Gastrocnemius medialis (tissue), 4 donors: ENCODE data around the gene CDC42EP2. TPM values are rescaled to one million over a fixed set of nuclear protein-coding genes. Genes with fewer than 3 reads are reported as not detected.
A peak's percentile ranks its signal among the peaks of the same experiment; 100 is the strongest.

ENCODE experiments used
- ATAC-seq, 2 donors: fragments of 150-250 bp; one replicate each; pipeline ENCODE4 v1.9.1; 2016
- DNase-seq, 2 donors: peaks; one replicate each; pipeline ENCODE4 v3.0.0-alpha.2; 2019
- H3K27ac ChIP-seq, 4 donors: fragments of 200-600 bp; sonication (generic); 1 replicate in 1 of 4; 2 replicates in 3 of 4; pipeline ENCODE4 v1.5.1; 2016 to 2018; ENCODE audit warnings: mild to moderate bottlenecking in 2 of 4, moderate library complexity in 1 of 4
- H3K27me3 ChIP-seq, 3 donors: fragments of 200-600 bp; sonication (generic) in 2 of 3; 1 replicate in 1 of 3; 2 replicates in 2 of 3; pipeline versions ENCODE4 v1.5.1 to v1.6.0; 2016 to 2019; ENCODE audit warnings: mild to moderate bottlenecking in 1 of 3, moderate library complexity in 1 of 3
- H3K36me3 ChIP-seq, 2 donors: fragments of 200-600 bp; sonication (generic) in 1 of 2; one replicate each; pipeline ENCODE4 v1.5.1; 2017 to 2018
- H3K4me1 ChIP-seq, 2 donors: fragments of 200-600 bp; sonication (generic) in 1 of 2; one replicate each; pipeline ENCODE4 v1.5.1; 2016 to 2017; ENCODE audit warnings: mild to moderate bottlenecking in 2 of 2
- H3K4me3 ChIP-seq, 4 donors: fragments of 200-600 bp; sonication (generic) in 3 of 4; 1 replicate in 1 of 4; 2 replicates in 3 of 4; pipeline ENCODE4 v1.5.1; 2016 to 2019; ENCODE audit warnings: mild to moderate bottlenecking in 2 of 4
- H3K9me3 ChIP-seq, 3 donors: fragments of 200-600 bp; sonication (generic) in 2 of 3; 1 replicate in 1 of 3; 2 replicates in 2 of 3; pipeline ENCODE4 v1.5.1; 2016 to 2019
- POLR2A ChIP-seq, 2 donors: fragments of 450-650 bp; IDR thresholded peaks; one replicate each; pipeline ENCODE4 v1.6.1; 2017; ENCODE audit warnings: antibody characterized with exemption in 2 of 2, mild to moderate bottlenecking in 2 of 2, moderate library complexity in 2 of 2
- in situ Hi-C, 4 donors: fragments of 200-750 bp; cut with MboI; loops; one replicate each; pipeline versions ENCODE4 v1.15.0 to v1.8.0; 2017; ENCODE audit warnings: low sequenced_read_pairs in 4 of 4
- intact Hi-C: fragments of 100-400 bp; cut with DNase I; formaldehyde crosslinking; loops from one replicate; pipeline ENCODE4 v1.15.1; 2023; ENCODE audit warnings: low total_unique reads
- total RNA-seq, 4 donors: library from RNA; depleted of rRNA; stranded (reverse); fragments of >200 nt; gene quantifications; one replicate each; pipeline versions ENCODE4 v1.1.0 to v1.2.3, GENCODE V29; 2016
- TF ChIP-seq, protein P1 (sequence below), 5 experiments: fragments of 450-650 bp in 3 of 5; fragments of 200-600 bp in 2 of 5; sonication (generic) in 2 of 5; IDR thresholded peaks in 4 of 5; conservative IDR thresholded peaks in 1 of 5; 1 replicate in 4 of 5; 2 replicates in 1 of 5; pipeline ENCODE4 v1.5.1; 2016 to 2019; ENCODE audit warnings: antibody characterized with exemption in 5 of 5, mild to moderate bottlenecking in 3 of 5, moderate library complexity in 3 of 5

CDC42EP2 gene
- total RNA-seq, 4 donors from 2014 or later: 5.0 to 11.6 (median 5.6) TPM

DNA sequence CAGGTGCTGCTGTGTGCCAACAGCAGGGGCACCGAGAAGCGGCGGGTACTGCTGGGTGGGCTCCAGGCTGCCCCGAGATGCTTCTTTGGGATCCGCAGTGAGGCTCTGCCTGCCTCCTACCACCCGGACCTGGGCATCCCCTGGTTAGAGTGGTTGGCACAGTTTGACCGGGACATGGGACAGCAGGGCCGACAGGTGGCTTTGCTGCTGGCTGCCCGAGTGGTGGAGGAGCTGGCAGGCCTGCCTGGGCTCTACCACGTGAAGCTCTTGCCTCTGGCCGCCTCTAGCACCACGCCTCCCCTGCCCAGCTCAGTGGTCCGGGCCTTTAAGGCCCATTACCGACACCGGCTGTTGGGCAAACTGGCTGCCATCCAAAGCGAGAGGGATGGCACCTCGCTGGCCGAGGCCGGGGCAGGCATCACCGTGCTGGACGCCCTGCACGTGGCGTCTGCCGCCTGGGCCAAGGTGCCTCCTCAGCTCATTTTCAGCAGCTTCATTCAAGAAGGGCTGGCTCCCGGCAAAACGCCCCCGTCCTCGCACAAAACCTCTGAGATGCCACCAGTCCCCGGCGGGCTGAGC is 41.8 kb downstream of the CDC42EP2 start:
- TF ChIP-seq, protein P1, sequence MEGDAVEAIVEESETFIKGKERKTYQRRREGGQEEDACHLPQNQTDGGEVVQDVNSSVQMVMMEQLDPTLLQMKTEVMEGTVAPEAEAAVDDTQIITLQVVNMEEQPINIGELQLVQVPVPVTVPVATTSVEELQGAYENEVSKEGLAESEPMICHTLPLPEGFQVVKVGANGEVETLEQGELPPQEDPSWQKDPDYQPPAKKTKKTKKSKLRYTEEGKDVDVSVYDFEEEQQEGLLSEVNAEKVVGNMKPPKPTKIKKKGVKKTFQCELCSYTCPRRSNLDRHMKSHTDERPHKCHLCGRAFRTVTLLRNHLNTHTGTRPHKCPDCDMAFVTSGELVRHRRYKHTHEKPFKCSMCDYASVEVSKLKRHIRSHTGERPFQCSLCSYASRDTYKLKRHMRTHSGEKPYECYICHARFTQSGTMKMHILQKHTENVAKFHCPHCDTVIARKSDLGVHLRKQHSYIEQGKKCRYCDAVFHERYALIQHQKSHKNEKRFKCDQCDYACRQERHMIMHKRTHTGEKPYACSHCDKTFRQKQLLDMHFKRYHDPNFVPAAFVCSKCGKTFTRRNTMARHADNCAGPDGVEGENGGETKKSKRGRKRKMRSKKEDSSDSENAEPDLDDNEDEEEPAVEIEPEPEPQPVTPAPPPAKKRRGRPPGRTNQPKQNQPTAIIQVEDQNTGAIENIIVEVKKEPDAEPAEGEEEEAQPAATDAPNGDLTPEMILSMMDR (IDR thresholded peaks at IDR 0.05 in 4 of 5, conservative IDR thresholded peaks at IDR 0.05 in 1 of 5): no peak
- no peak for TF ChIP-seq POLR2A (IDR thresholded peaks at IDR 0.05)
- ATAC-seq: peak; percentile 57 to 72

GRCh38 chr11:65357856-65358356 is 43.2 kb downstream of the CDC42EP2 start:
- TF ChIP-seq POLR2A (IDR thresholded peaks at IDR 0.05): no peak
- no peak for ATAC-seq
- intact Hi-C loops: no loop called here

More for the DNA sequence above, 41.8 kb downstream of the CDC42EP2 start:
- Histone ChIP-seq H3K9me3 (no peaks in the 10 kb centered on the region), H3K36me3 (peaks cover 0 to 9% of the 10 kb centered on the region in 2 donors), H3K4me3 (peak overlapping the region in 3 of 4 donors; percentile 57 to 68 (median 67)), H3K27ac (peak overlapping the region; percentile 32 to 64 (median 57)), H3K27me3 (no peaks in the 10 kb centered on the region), H3K4me1 (peaks cover 30 to 34% of the 10 kb centered on the region in 2 donors)
- in situ Hi-C loops (no loop called here), intact Hi-C loops (no loop called here)
- DNase-seq: peak; percentile 85 to 93

GRCh38 chr11:65362320-65362931 is 47.8 kb downstream of the CDC42EP2 start:
- H3K27ac ChIP-seq: no peak overlapping the region
- no peaks in the 10 kb centered on the region for H3K27me3 ChIP-seq
- H3K4me1 ChIP-seq: peaks cover 9 to 18% of the 10 kb centered on the region in 2 donors
- intact Hi-C loops: no loop called here
- DNase-seq: no peak
- ATAC-seq: no peak
- TF ChIP-seq, protein P1 (IDR thresholded peaks at IDR 0.05 in 4 of 5, conservative IDR thresholded peaks at IDR 0.05 in 1 of 5): no peak
- TF ChIP-seq POLR2A (IDR thresholded peaks at IDR 0.05): no peak
- no peaks in the 10 kb centered on the region for H3K9me3 ChIP-seq
- no peak overlapping the region for H3K4me3 ChIP-seq
- H3K36me3 ChIP-seq: no peaks in the 10 kb centered on the region
- in situ Hi-C loops: loop anchor here in 1 of 4 donors (10.0 kb wide), 1 partner anchor 52 kb away; no protein-coding TSS in a partner anchor

More at GRCh38 chr11:65357856-65358356, 43.2 kb downstream of the CDC42EP2 start:
- H3K36me3 ChIP-seq: no peaks in the 10 kb centered on the region
- no peak overlapping the region for H3K4me3 ChIP-seq
- peaks cover 30 to 34% of the 10 kb centered on the region in 2 donors for H3K4me1 ChIP-seq
- H3K27ac ChIP-seq: peak overlapping the region in 1 of 4 donors; percentile 2
- in situ Hi-C loops: no loop called here
- H3K27me3 ChIP-seq: no peaks in the 10 kb centered on the region
- no peaks in the 10 kb centered on the region for H3K9me3 ChIP-seq
- no peak for DNase-seq

- no peak for TF ChIP-seq POLR2A (IDR thresholded peaks at IDR 0.05)
- TF ChIP-seq, protein P1 (IDR thresholded peaks at IDR 0.05 in 4 of 5, conservative IDR thresholded peaks at IDR 0.05 in 1 of 5): no peak
- H3K9me3 ChIP-seq: no peaks in the 10 kb centered on the region
- intact Hi-C loops (no loop called here), in situ Hi-C loops (loop anchor here in 1 of 4 donors (10.0 kb wide), 1 partner anchor 52 kb away; no protein-coding TSS in a partner anchor)
- no peak overlapping the region for H3K4me3 ChIP-seq
- ATAC-seq: no peak
- no peak overlapping the region for H3K27ac ChIP-seq
- peaks cover 9 to 14% of the 10 kb centered on the region in 2 donors for H3K4me1 ChIP-seq
- H3K36me3 ChIP-seq: no peaks in the 10 kb centered on the region
- DNase-seq: no peak
- H3K27me3 ChIP-seq: no peaks in the 10 kb centered on the region
Measured at GRCh38 chr11:65362966-65363365, 48.3 kb downstream of the CDC42EP2 start.

DNA sequence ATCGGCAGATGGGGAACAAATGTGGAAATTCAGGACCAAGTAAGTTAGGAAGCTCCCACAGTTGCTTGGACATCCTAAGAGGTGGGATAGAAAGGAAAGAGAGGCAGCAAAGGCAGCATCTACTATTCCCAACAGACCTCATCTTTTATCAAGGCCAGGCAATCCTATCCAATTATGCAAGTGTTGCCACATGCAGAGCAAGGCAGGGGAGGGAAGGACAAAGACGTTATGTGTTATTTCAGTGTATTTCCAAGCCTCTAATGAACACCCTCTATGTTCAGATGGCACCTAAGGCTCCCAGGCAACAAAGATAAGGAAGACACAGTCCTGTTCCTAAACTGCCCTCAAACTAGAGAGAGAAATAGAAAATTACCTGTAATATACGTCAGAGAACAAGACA is 49.1 kb downstream of the CDC42EP2 start:
- Histone ChIP-seq H3K36me3 (no peaks in the 10 kb centered on the region), H3K27me3 (no peaks in the 10 kb centered on the region), H3K4me1 (peaks cover 9% of the 10 kb centered on the region in 2 donors), H3K4me3 (no peak overlapping the region), H3K9me3 (no peaks in the 10 kb centered on the region), H3K27ac (no peak overlapping the region)
- ATAC-seq (no peak), DNase-seq (no peak)
- intact Hi-C loops: no loop called here
- in situ Hi-C loops: loop anchor here in 1 of 4 donors (10.0 kb wide), 1 partner anchor 51 kb away; no protein-coding TSS in a partner anchor
- no peak for TF ChIP-seq POLR2A (IDR thresholded peaks at IDR 0.05)
- TF ChIP-seq, protein P1 (IDR thresholded peaks at IDR 0.05 in 4 of 5, conservative IDR thresholded peaks at IDR 0.05 in 1 of 5): no peak
